Smooth muscle cell (in vitro differentiated cells): Measurements from ENCODE around the gene MKNK2. TPM values are rescaled to one million over a fixed set of nuclear protein-coding genes. Genes with fewer than 3 reads are reported as not detected.

Experiments
- DNase-seq: peaks from one replicate; lab custom pipeline; 2025; ENCODE audit not compliant: unreplicated experiment; lab: John Stamatoyannopoulos, UW
- H2AFZ ChIP-seq: fragments of 200-600 bp; sonication (generic); 2 replicates; pipeline ENCODE4 v1.6.0; 2016; ENCODE audit warnings: antibody characterized with exemption, low read depth, mild to moderate bottlenecking
- H3F3A ChIP-seq: fragments of 200-600 bp; sonication (generic); 2 replicates; pipeline ENCODE4 v1.6.0; 2017; ENCODE audit warnings: antibody characterized with exemption, low read depth
- H3K27ac ChIP-seq: fragments of 200-600 bp; sonication (generic); 2 replicates; pipeline ENCODE4 v1.5.1; 2016; ENCODE audit warnings: low read depth, mild to moderate bottlenecking
- H3K27me3 ChIP-seq: fragments of 200-600 bp; sonication (generic); 2 replicates; pipeline ENCODE4 v1.6.1; 2016; ENCODE audit warnings: low read depth, mild to moderate bottlenecking
- H3K36me3 ChIP-seq: fragments of 200-600 bp; sonication (generic); 2 replicates; pipeline ENCODE4 v1.5.1; 2016; ENCODE audit warnings: low read depth
- H3K4me1 ChIP-seq: fragments of 200-600 bp; sonication (generic); 2 replicates; pipeline ENCODE4 v1.5.1; 2016; ENCODE audit warnings: low read depth
- H3K4me2 ChIP-seq: fragments of 200-600 bp; sonication (generic); 2 replicates; pipeline ENCODE4 v1.6.0; 2016; ENCODE audit warnings: mild to moderate bottlenecking
- H3K4me3 ChIP-seq: fragments of 200-600 bp; sonication (generic); 2 replicates; pipeline ENCODE4 v1.5.1; 2016; ENCODE audit warnings: mild to moderate bottlenecking
- H3K79me2 ChIP-seq: fragments of 200-600 bp; sonication (generic); 2 replicates; pipeline ENCODE4 v1.6.0; 2016; ENCODE audit warnings: low read depth, mild to moderate bottlenecking
- H3K9ac ChIP-seq: fragments of 200-600 bp; sonication (generic); 2 replicates; pipeline ENCODE4 v1.6.0; 2016; ENCODE audit warnings: low read depth
- H3K9me3 ChIP-seq: fragments of 200-600 bp; sonication (generic); replicated peaks from 2 replicates; pipeline ENCODE4 v1.5.1; 2016; ENCODE audit warnings: low read depth
- H4K20me1 ChIP-seq: fragments of 200-600 bp; sonication (generic); 2 replicates; pipeline ENCODE4 v1.6.0; 2016; ENCODE audit warnings: low read depth
- WGBS: methylation state at CpG from one replicate; pipeline ENCODE4 v1.1.7; 2016; ENCODE audit warnings: low lambda C conversion rate; 5-methylcytosine and 5-hydroxymethylcytosine counted together
- polyA plus RNA-seq: library from polyadenylated mRNA; unstranded; fragments of >200 nt; fragmentation: Nextera tagmentation; extraction: Ambion mirVana; gene quantifications from 2 replicates; pipeline ENCODE4 v1.2.1, GENCODE V29; 2016
- total RNA-seq: library from RNA; depleted of rRNA; stranded (reverse); fragments of >200 nt; gene quantifications from 2 replicates; pipeline ENCODE4 v1.2.3, GENCODE V29; 2014
- TF ChIP-seq, protein P1 (sequence below): fragments of 200-600 bp; sonication (generic); IDR thresholded peaks from 2 replicates; pipeline ENCODE4 v1.5.1; 2017; ENCODE audit warnings: borderline replicate concordance, mild to moderate bottlenecking, antibody characterized with exemption; ENCODE audit not compliant: insufficient read depth, poor library complexity, severe bottlenecking

MKNK2 gene
- total and polyA plus RNA-seq, 2 experiments from 2014 or later: 43.6 to 44.7 TPM

DNA sequence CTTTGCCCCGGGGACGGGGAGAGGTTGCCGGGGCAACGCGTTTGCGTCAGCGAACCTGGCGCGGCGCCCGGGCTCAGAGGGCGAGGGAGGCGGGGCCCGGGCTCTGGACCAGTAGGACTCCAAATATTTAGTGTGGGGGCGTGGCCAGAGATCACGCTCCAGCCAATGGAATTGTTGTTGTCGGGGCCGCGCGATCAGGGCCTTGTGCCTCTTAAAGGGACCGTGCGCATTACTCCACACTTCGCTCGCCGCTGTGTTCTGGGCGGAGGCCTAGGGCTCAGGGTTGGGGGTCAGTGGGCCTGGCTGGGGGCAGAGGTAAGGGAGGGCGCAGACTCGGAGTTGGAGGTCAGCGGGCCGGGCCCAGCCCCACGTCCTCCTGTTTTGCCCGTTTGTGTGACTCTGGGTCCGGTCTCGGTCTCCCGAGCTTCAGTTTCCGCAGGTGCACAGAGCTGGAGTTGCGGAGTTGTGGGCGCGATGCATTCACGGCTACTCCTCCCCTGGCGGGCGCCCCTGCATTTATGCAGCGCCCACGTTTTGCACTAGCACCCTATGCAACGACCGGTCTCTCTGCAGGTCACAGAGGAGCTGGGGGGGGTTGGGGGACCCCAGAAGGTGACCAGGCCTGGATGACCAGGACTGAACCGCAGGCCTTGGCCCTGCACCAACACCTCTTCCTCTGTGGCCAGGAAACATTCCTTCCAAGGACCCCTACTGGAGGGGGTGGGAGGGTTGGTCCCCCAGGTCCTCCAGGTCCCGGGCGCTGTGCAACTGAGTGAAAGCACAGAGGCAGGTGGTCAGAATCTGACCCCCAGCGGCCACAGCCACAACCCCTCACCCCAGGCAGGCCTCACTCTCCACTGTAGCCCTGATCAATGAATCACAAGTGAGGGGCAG, 10.7 kb upstream of the MKNK2 start:
- H3K4me1 ChIP-seq: peaks cover 23% of the 10 kb centered on the region
- peak overlapping the region; percentile 98 for H3K27ac ChIP-seq
- H4K20me1 ChIP-seq: no peaks in the 10 kb centered on the region
- H3K4me3 ChIP-seq: peak overlapping the region; percentile 72
- no peaks in the 10 kb centered on the region for H3K36me3 ChIP-seq
- no peaks in the 10 kb centered on the region for H3K9me3 ChIP-seq
- peak overlapping the region; percentile 98 for H3K9ac ChIP-seq
- H3F3A ChIP-seq: peaks cover 8% of the 10 kb centered on the region
- peak overlapping the region; percentile 89 for H3K4me2 ChIP-seq
- H2AFZ ChIP-seq: peak overlapping the region; percentile 9
- peak; percentile 96 for DNase-seq
- H3K27me3 ChIP-seq: no peaks in the 10 kb centered on the region
- H3K79me2 ChIP-seq: no peaks in the 10 kb centered on the region
- TF ChIP-seq, protein P1, sequence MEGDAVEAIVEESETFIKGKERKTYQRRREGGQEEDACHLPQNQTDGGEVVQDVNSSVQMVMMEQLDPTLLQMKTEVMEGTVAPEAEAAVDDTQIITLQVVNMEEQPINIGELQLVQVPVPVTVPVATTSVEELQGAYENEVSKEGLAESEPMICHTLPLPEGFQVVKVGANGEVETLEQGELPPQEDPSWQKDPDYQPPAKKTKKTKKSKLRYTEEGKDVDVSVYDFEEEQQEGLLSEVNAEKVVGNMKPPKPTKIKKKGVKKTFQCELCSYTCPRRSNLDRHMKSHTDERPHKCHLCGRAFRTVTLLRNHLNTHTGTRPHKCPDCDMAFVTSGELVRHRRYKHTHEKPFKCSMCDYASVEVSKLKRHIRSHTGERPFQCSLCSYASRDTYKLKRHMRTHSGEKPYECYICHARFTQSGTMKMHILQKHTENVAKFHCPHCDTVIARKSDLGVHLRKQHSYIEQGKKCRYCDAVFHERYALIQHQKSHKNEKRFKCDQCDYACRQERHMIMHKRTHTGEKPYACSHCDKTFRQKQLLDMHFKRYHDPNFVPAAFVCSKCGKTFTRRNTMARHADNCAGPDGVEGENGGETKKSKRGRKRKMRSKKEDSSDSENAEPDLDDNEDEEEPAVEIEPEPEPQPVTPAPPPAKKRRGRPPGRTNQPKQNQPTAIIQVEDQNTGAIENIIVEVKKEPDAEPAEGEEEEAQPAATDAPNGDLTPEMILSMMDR: no peak
- 10% methylated on average over 42 of the region's 50 CpGs for WGBS

DNA sequence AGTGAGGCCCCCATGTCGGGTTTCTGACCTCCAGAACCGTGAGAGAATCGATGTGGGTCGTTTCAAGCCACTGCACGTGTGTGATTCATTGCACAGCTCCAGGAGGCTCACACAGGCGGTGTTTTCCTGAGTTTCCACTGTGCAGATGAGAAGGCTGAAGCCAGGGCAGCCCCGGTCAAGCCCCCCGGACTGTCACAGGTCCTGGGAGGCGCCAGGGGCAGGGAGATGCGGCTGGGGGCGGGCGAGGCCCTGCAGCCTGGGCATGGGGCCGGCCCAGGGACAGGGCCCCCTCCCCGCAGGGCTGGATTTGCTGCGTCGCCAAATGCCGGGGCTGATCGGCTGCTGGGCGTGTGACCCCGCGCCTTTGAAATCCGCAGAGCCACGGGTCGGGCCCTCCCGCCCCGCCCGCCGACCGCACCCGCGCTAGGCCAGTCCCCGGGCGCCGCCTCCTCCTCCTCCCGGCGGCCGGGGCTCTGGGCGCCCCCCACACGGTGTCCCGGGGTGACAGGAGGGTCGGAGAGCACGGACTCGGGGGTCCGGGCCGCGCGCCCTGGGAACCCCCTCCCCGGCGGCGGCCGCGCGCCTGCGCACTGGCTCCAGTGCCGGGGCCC, 9.9 kb upstream of the MKNK2 start:
- no peak overlapping the region for H2AFZ ChIP-seq
- peaks cover 8% of the 10 kb centered on the region for H3F3A ChIP-seq
- DNase-seq: peak; percentile 92
- peak overlapping the region; percentile 98 for H3K27ac ChIP-seq
- no peaks in the 10 kb centered on the region for H3K36me3 ChIP-seq
- H3K4me1 ChIP-seq: peaks cover 23% of the 10 kb centered on the region
- no peaks in the 10 kb centered on the region for H3K79me2 ChIP-seq
- no peaks in the 10 kb centered on the region for H4K20me1 ChIP-seq
- H3K9ac ChIP-seq: peak overlapping the region; percentile 98
- H3K4me3 ChIP-seq: peak overlapping the region; percentile 72
- peak overlapping the region; percentile 89 for H3K4me2 ChIP-seq
- no peaks in the 10 kb centered on the region for H3K9me3 ChIP-seq
- 4% methylated on average over 13 of the region's 55 CpGs for WGBS
- no peaks in the 10 kb centered on the region for H3K27me3 ChIP-seq
- TF ChIP-seq, protein P1: no peak

DNA sequence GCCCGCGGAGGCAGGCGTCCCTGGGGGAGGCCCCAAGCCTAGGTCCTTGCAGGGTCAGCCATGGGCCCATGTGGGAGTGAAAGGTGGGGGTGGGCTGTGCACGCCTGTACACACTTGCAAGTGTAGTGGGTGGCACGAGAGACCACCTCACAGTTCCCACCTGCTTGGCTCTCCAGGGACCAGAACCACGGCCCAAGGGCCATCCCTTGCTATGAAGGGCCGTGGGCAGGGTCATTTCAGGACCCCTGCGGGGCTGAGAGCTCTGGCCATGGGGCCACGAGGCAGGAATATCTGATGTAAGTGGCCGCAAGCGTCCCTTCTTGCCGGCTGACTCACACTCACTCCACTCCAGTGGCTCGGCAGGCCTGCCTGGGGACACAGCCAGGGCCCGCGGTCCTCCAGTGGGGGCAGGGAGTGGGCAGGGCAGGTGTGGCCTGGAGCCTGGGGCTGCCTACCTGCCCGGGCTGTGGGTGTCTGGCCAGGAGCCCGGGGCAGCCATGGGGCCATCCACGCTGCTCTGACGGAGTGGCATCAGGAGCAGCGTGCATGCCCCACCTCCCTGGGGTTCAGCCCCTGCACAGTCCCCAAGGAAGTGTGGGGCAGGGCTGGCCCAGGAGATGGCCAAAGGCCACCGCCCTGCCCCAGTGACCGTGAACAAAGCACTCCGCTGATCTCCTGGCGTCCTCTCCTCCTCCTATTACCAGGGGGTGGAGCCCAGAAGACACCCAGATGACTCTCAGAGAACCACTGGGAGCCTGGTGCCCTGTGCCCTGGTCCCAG, 8.6 kb upstream of the MKNK2 start:
- H3K36me3 ChIP-seq: no peaks in the 10 kb centered on the region
- DNase-seq: peak; percentile 38
- no peaks in the 10 kb centered on the region for H3K27me3 ChIP-seq
- H3K79me2 ChIP-seq: no peaks in the 10 kb centered on the region
- H3K9ac ChIP-seq: peak overlapping the region; percentile 98
- H3K9me3 ChIP-seq: no peaks in the 10 kb centered on the region
- peak overlapping the region; percentile 72 for H3K4me3 ChIP-seq
- H3F3A ChIP-seq: peaks cover 8% of the 10 kb centered on the region
- H3K4me1 ChIP-seq: peaks cover 23% of the 10 kb centered on the region
- WGBS: 27% methylated on average over 24 of the region's 24 CpGs
- H3K4me2 ChIP-seq: peak overlapping the region; percentile 89
- H3K27ac ChIP-seq: peak overlapping the region; percentile 98
- H4K20me1 ChIP-seq: no peaks in the 10 kb centered on the region
- TF ChIP-seq, protein P1: no peak
- no peak overlapping the region for H2AFZ ChIP-seq
